ENCODE measurements around the gene FAM13A.

FAM13A gene

GRCh38 chr4:88828842-88829571, 228.0 kb downstream of the FAM13A start:
- DNase-seq: no peak

GRCh38 chr4:88827442-88827841, 229.5 kb downstream of the FAM13A start:
- no peak for DNase-seq

- no peak for DNase-seq
Observed at GRCh38 chr4:88826771-88827170, 230.2 kb downstream of the FAM13A start.

- no peak for DNase-seq
Observed at GRCh38 chr4:88825931-88826330, 231.1 kb downstream of the FAM13A start.

GRCh38 chr4:88823058-88823919, 233.7 kb downstream of the FAM13A start:
- DNase-seq: peak; percentile 37

GRCh38 chr4:88822034-88822789, 234.8 kb downstream of the FAM13A start:
- DNase-seq: no peak

- no peak for DNase-seq
Observed at GRCh38 chr4:88821522-88821921, 235.5 kb downstream of the FAM13A start.

- no peak for DNase-seq
Observed at GRCh38 chr4:88820698-88821415, 236.1 kb downstream of the FAM13A start.

- no peak for DNase-seq
Observed at GRCh38 chr4:88819818-88820697, 236.9 kb downstream of the FAM13A start.

GRCh38 chr4:88818631-88819470, 238.1 kb downstream of the FAM13A start:
- peak; percentile 17 for DNase-seq

GRCh38 chr4:88817740-88818139, 239.2 kb downstream of the FAM13A start:
- DNase-seq: no peak

- no peak for DNase-seq
Observed at GRCh38 chr4:88816360-88816759, 240.6 kb downstream of the FAM13A start.

GRCh38 chr4:88814043-88814617, 242.9 kb downstream of the FAM13A start:
- no peak for DNase-seq

GRCh38 chr4:88813013-88813412, 244.0 kb downstream of the FAM13A start:
- no peak for DNase-seq

GRCh38 chr4:88812420-88812819, 244.6 kb downstream of the FAM13A start:
- no peak for DNase-seq

GRCh38 chr4:88811904-88812303, 245.1 kb downstream of the FAM13A start:
- DNase-seq: no peak

- no peak for DNase-seq
Observed at GRCh38 chr4:88810325-88810724, 246.7 kb downstream of the FAM13A start.

GRCh38 chr4:88809576-88810219, 247.3 kb downstream of the FAM13A start:
- DNase-seq: no peak

GRCh38 chr4:88809101-88809500, 247.9 kb downstream of the FAM13A start:
- DNase-seq: no peak

GRCh38 chr4:88807499-88807898, 249.5 kb downstream of the FAM13A start:
- no peak for DNase-seq
